Neuronal stem cell (in vitro differentiated cells): ENCODE data around the gene ZNF682. TPM values are rescaled to one million over a fixed set of nuclear protein-coding genes. Genes with fewer than 3 reads are reported as not detected.
"Not testable (repeated sequence)": the region's sequence is repeated elsewhere in the genome, so short reads cannot be mapped to it uniquely, and the experiment has no call there.

ENCODE experiments used
- DNase-seq: peaks from one replicate; pipeline ENCODE4 v3.0.0-alpha.2; 2013; ENCODE audit warnings: low spot score
- H2AFZ ChIP-seq: one replicate; pipeline ENCODE4 v1.6.1; 2013; ENCODE audit warnings: mild to moderate bottlenecking, low read length, inconsistent platforms
- H2AK5ac ChIP-seq: 2 replicates; pipeline ENCODE4 v1.6.1; 2013; ENCODE audit warnings: low read depth, mild to moderate bottlenecking, inconsistent platforms, low read length, moderate library complexity, mixed read lengths
- H2BK120ac ChIP-seq: 2 replicates; pipeline ENCODE4 v1.6.1; 2013; ENCODE audit warnings: low read depth, mild to moderate bottlenecking, inconsistent platforms, low read length, moderate library complexity, mixed read lengths
- H2BK12ac ChIP-seq: one replicate; pipeline ENCODE4 v1.6.1; 2013; ENCODE audit warnings: low read length, inconsistent platforms
- H2BK15ac ChIP-seq: 2 replicates; pipeline ENCODE4 v1.6.1; 2013; ENCODE audit warnings: mild to moderate bottlenecking, low read length, inconsistent platforms, mixed read lengths
- H2BK5ac ChIP-seq: one replicate; pipeline ENCODE4 v1.6.1; 2013; ENCODE audit warnings: inconsistent platforms, mild to moderate bottlenecking, low read length, moderate library complexity
- H3K14ac ChIP-seq: one replicate; pipeline ENCODE4 v1.6.1; 2013; ENCODE audit warnings: low read length, inconsistent platforms
- H3K18ac ChIP-seq: 2 replicates; pipeline ENCODE4 v1.6.1; 2013; ENCODE audit warnings: low read length, inconsistent platforms
- H3K23ac ChIP-seq: 2 replicates; pipeline ENCODE4 v1.6.1; 2013; ENCODE audit warnings: low read depth, mild to moderate bottlenecking, mixed read lengths, low read length, inconsistent platforms; ENCODE audit not compliant: poor library complexity
- H3K27ac ChIP-seq: replicated peaks from 3 replicates; pipeline ENCODE4 v1.5.1; 2013; ENCODE audit warnings: low read length, inconsistent platforms
- H3K27me3 ChIP-seq, 3 experiments: 2 replicates each; pipeline ENCODE4 v1.6.1; 2013; ENCODE audit warnings: low read length in 3 of 3, mild to moderate bottlenecking in 2 of 3, inconsistent platforms in 1 of 3, low read depth in 1 of 3, mixed read lengths in 1 of 3, moderate library complexity in 1 of 3; ENCODE audit not compliant: control insufficient read depth in 3 of 3, insufficient read depth in 3 of 3
- H3K36me3 ChIP-seq, 2 donors: replicated peaks in 1 of 2; 2 replicates each; pipeline ENCODE4 v1.6.1; 2013; ENCODE audit warnings: low read length in 2 of 2; ENCODE audit not compliant: control insufficient read depth in 2 of 2, insufficient read depth in 2 of 2
- H3K4ac ChIP-seq: 2 replicates; pipeline ENCODE4 v1.6.1; 2013; ENCODE audit warnings: inconsistent platforms, mild to moderate bottlenecking, low read length, moderate library complexity
- H3K4me1 ChIP-seq, 2 donors: 1 replicate in 1 of 2; 2 replicates in 1 of 2; pipeline ENCODE4 v1.6.1; 2013; ENCODE audit warnings: low read length in 2 of 2, low read depth in 1 of 2; ENCODE audit not compliant: control insufficient read depth in 2 of 2, insufficient read depth in 1 of 2
- H3K4me2 ChIP-seq: one replicate; pipeline ENCODE4 v1.6.1; 2013; ENCODE audit warnings: mild to moderate bottlenecking, low read length, inconsistent platforms; ENCODE audit not compliant: insufficient read depth, poor library complexity, severe bottlenecking
- H3K4me3 ChIP-seq, 2 donors: 2 replicates each; pipeline ENCODE4 v1.5.1; 2013; ENCODE audit warnings: low read length in 2 of 2, mild to moderate bottlenecking in 2 of 2, inconsistent platforms in 1 of 2, moderate library complexity in 1 of 2
- H3K79me1 ChIP-seq: one replicate; pipeline ENCODE4 v1.6.1; 2013; ENCODE audit warnings: low read depth, mild to moderate bottlenecking, inconsistent platforms, low read length, moderate library complexity
- H3K9ac ChIP-seq: one replicate; pipeline ENCODE4 v1.6.1; 2013; ENCODE audit warnings: mild to moderate bottlenecking, low read depth, low read length, inconsistent platforms; ENCODE audit not compliant: poor library complexity
- H3K9me3 ChIP-seq, 2 donors: replicated peaks in 1 of 2; 2 replicates each; pipeline versions ENCODE3 to v1.6.1; 2013; ENCODE audit warnings: low read length in 2 of 2, mild to moderate bottlenecking in 2 of 2, inconsistent platforms in 1 of 2, low read depth in 1 of 2, mixed read lengths in 1 of 2, moderate library complexity in 1 of 2; ENCODE audit not compliant: control insufficient read depth in 2 of 2, insufficient read depth in 1 of 2
- H4K8ac ChIP-seq: one replicate; pipeline ENCODE4 v1.6.1; 2013; ENCODE audit warnings: low read depth, mild to moderate bottlenecking, inconsistent platforms, low read length, moderate library complexity
- H4K91ac ChIP-seq: one replicate; pipeline ENCODE4 v1.6.1; 2013; ENCODE audit warnings: low read length, low read depth, mild to moderate bottlenecking, inconsistent platforms; ENCODE audit not compliant: poor library complexity
- WGBS, 2 donors: extraction: QIAGEN DNeasy Blood & Tissue Kit; methylation state at CpG; one replicate each; pipeline ENCODE4 v1.1.7; 2013; ENCODE audit warnings: missing lambda C conversion rate in 2 of 2, mixed read lengths in 1 of 2; ENCODE audit not compliant: insufficient read length in 2 of 2, insufficient replicate concordance in 1 of 2; ENCODE audit errors: extremely low coverage in 2 of 2; 5-methylcytosine and 5-hydroxymethylcytosine counted together
- polyA plus RNA-seq, 2 experiments: library from polyadenylated mRNA; stranded (reverse); fragments of 200-250 nt; gene quantifications; one replicate each; pipeline ENCODE4 v1.2.3, GENCODE V29; 2013

ZNF682 gene
- 14.1 TPM for polyA plus RNA-seq (2013, experiment 1 of 2)
- 14.4 TPM for polyA plus RNA-seq (2013, experiment 2 of 2)

GRCh38 chr19:20039203-20039723, at the start of gene ZNF682:
Gene ZNF682, minus strand, starts transcription at chr19:20039505. Its CDS starts 160 bp downstream, at chr19:20039345.
- peak within 1 kb of the TSS; percentile 66 for H3K18ac ChIP-seq
- peak within 1 kb of the TSS; percentile 54 for H3K4me2 ChIP-seq
- peak within 1 kb of the TSS; percentile 95 for H3K27ac ChIP-seq
- H2AFZ ChIP-seq, result peak within 1 kb of the TSS; percentile 89
- H2BK12ac ChIP-seq, result peak within 1 kb of the TSS; percentile 84
- H3K79me1 ChIP-seq, result no peaks in the 10 kb centered on the region
- no peak within 1 kb of the TSS for H4K91ac ChIP-seq
- H2BK15ac ChIP-seq, result no peak within 1 kb of the TSS
- DNase-seq, result peak; percentile 95
- no CpG with 5 or more reads among the region's 25 CpGs for WGBS, 2 donors
- peak within 1 kb of the TSS; percentile 73 for H3K23ac ChIP-seq
- H2BK120ac ChIP-seq, result no peak within 1 kb of the TSS
- H3K4me1 ChIP-seq, result peaks cover 0 to 7% of the 10 kb centered on the region in 2 donors
- H3K9ac ChIP-seq, result peak within 1 kb of the TSS; percentile 95
- no peak within 1 kb of the TSS for H2AK5ac ChIP-seq
- peak within 1 kb of the TSS; percentile 83 to 87 for H3K4me3 ChIP-seq
- peak within 1 kb of the TSS; percentile 66 for H3K4ac ChIP-seq
- peak within 1 kb of the TSS; percentile 82 for H3K14ac ChIP-seq
- H3K27me3 ChIP-seq, result no peaks in the 10 kb centered on the region
- peak within 1 kb of the TSS; percentile 75 for H2BK5ac ChIP-seq
- peaks cover 2 to 36% of the 10 kb centered on the region in 2 donors for H3K36me3 ChIP-seq
- peaks cover 2 to 38% of the 10 kb centered on the region in 2 donors for H3K9me3 ChIP-seq
- no peak within 1 kb of the TSS for H4K8ac ChIP-seq

DNA sequence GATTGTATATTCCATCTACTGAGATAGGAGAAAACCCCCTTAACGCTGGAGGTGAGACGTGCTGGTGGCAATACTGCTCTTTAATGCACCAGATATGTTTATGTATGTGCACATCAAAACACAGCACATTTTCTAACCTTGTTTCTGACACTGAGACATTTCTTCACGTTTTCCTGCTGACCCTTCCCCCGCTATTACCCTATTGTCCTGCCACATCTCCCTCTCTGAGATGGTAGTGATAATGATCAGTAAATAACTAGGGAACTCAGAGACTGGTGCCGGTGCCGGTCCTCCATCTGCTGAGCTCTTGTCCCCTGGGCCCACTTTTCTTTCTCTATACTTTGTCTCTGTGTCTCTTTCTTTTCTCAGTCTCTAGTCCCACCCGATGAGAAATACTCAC, 43.6 kb upstream of the ZNF682 start:
- H3K36me3 ChIP-seq, result peaks cover 10 to 61% of the 10 kb centered on the region in 2 donors
- peak overlapping the region; percentile 67 for H3K27ac ChIP-seq
- not testable (repeated sequence) for H3K18ac ChIP-seq, H4K91ac ChIP-seq, H2BK12ac ChIP-seq, H3K14ac ChIP-seq, H2BK120ac ChIP-seq, DNase-seq, H3K4me2 ChIP-seq, H3K23ac ChIP-seq, H2BK5ac ChIP-seq, H3K4ac ChIP-seq, H2AFZ ChIP-seq, H4K8ac ChIP-seq, H3K4me3 ChIP-seq, H2AK5ac ChIP-seq, H3K9ac ChIP-seq, H3K27me3 ChIP-seq, H3K79me1 ChIP-seq, H2BK15ac ChIP-seq
- H3K9me3 ChIP-seq, result peaks cover 5 to 70% of the 10 kb centered on the region in 2 donors
- peaks cover 0 to 13% of the 10 kb centered on the region in 2 donors for H3K4me1 ChIP-seq
- no CpG with 5 or more reads among the region's 7 CpGs for WGBS, 2 donors

DNA sequence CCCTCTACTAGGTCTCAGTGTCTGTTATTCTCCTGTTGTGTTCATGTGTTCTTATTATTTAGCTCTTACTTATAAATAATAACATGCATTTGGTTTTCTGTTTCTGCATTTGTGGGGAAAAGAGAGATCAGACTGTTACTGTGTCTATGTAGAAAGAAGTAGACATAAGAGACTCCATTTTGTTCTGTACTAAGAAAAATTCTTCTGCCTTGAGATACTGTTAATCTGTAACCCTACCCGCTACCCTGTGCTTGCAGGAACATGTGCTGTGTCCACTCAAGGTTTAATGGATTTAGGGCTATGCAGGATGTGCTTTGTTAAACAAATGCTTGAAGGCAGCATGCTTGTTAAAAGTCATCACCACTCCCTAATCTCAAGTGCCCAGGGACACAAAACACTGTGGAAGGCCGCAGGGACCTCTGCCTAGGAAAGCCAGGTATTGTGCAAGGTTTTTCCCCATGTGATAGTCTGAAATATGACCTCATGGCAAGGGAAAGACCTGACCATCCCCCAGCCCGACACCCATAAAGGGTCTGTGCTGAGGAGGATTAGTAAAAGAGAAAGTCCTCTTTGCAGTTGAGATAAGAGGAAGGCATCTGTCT, 43.0 kb upstream of the ZNF682 start:
- H3K4me2 ChIP-seq, H3K23ac ChIP-seq, H2AK5ac ChIP-seq, H3K9ac ChIP-seq, H2AFZ ChIP-seq, H3K14ac ChIP-seq, H3K4me3 ChIP-seq, H2BK12ac ChIP-seq, H2BK15ac ChIP-seq, H3K27me3 ChIP-seq, H4K8ac ChIP-seq, H4K91ac ChIP-seq, H2BK5ac ChIP-seq, H3K18ac ChIP-seq, H3K79me1 ChIP-seq, DNase-seq, H2BK120ac ChIP-seq, H3K4ac ChIP-seq: not testable (repeated sequence)
- WGBS, 2 donors, result no CpG with 5 or more reads among the region's 3 CpGs
- H3K27ac ChIP-seq, result peak overlapping the region; percentile 67
- H3K9me3 ChIP-seq, result peaks cover 3 to 67% of the 10 kb centered on the region in 2 donors
- H3K4me1 ChIP-seq, result peaks cover 0 to 13% of the 10 kb centered on the region in 2 donors
- H3K36me3 ChIP-seq, result peaks cover 7 to 58% of the 10 kb centered on the region in 2 donors

DNA sequence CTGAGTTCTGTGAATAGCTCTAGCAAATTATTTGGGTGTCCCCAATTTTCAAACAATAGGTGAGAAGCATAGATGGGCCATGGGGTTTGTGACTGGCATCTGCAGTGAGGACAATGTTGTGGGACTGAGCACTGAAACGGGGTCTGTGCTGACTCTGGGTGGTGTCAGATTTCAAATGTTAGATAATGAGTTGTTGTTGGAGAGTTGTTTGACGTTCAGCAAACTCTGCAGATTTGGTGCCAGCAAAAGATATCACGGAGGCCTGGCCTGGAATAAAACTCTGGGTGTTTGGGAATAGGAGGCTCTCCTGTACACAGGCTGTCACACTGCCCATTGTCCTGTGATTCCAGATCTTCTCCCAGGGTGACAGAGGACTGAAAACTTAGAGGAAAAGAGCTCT, 41.4 kb upstream of the ZNF682 start:
- Histone ChIP-seq H3K18ac (no peak overlapping the region), H3K79me1 (peaks cover 3% of the 10 kb centered on the region), H2AFZ (no peak overlapping the region), H3K23ac (no peak overlapping the region), H3K4ac (no peak overlapping the region), H4K8ac (no peak overlapping the region), H2BK15ac (no peak overlapping the region), H3K4me3 (no peak overlapping the region), H3K4me2 (peak overlapping the region; percentile 27), H3K36me3 (peaks cover 6 to 42% of the 10 kb centered on the region in 2 donors), H2BK12ac (no peak overlapping the region), H3K9ac (no peak overlapping the region), H3K27ac (no peak overlapping the region), H3K9me3 (peaks cover 2 to 58% of the 10 kb centered on the region in 2 donors), H4K91ac (no peak overlapping the region), H2BK120ac (no peak overlapping the region), H3K4me1 (peaks cover 0 to 13% of the 10 kb centered on the region in 2 donors), H3K14ac (no peak overlapping the region), H2AK5ac (no peak overlapping the region), H3K27me3 (no peaks in the 10 kb centered on the region), H2BK5ac (no peak overlapping the region)
- no peak for DNase-seq
- no CpG with 5 or more reads among the region's 3 CpGs for WGBS, 2 donors
